NCI-H69 (cell line): ENCODE data around the gene LCN9.
"Not testable (repeated sequence)": the region's sequence is repeated elsewhere in the genome, so short reads cannot be mapped to it uniquely, and the experiment has no call there.

Source experiments
- DNase-seq: peaks from one replicate; lab custom pipeline; 2025; lab: John Stamatoyannopoulos, UW

LCN9 gene

GRCh38 chr9:135671591-135672041, 8.5 kb downstream of the LCN9 start:
- no peak for DNase-seq

GRCh38 chr9:135672786-135673185, 9.7 kb downstream of the LCN9 start:
- not testable (repeated sequence) for DNase-seq

- no peak for DNase-seq
Observed at GRCh38 chr9:135673941-135674340, 10.8 kb downstream of the LCN9 start.

GRCh38 chr9:135674977-135675376, 11.9 kb downstream of the LCN9 start:
- no peak for DNase-seq

GRCh38 chr9:135676891-135677290, 13.8 kb downstream of the LCN9 start:
- no peak for DNase-seq

GRCh38 chr9:135677641-135678168, 14.6 kb downstream of the LCN9 start:
- no peak for DNase-seq

- DNase-seq = no peak
Observed at GRCh38 chr9:135678236-135679017, 15.3 kb downstream of the LCN9 start.

- DNase-seq = no peak
Observed at GRCh38 chr9:135680056-135680455, 16.9 kb downstream of the LCN9 start.

- no peak for DNase-seq
Observed at GRCh38 chr9:135681161-135681560, 18.1 kb downstream of the LCN9 start.

DNA sequence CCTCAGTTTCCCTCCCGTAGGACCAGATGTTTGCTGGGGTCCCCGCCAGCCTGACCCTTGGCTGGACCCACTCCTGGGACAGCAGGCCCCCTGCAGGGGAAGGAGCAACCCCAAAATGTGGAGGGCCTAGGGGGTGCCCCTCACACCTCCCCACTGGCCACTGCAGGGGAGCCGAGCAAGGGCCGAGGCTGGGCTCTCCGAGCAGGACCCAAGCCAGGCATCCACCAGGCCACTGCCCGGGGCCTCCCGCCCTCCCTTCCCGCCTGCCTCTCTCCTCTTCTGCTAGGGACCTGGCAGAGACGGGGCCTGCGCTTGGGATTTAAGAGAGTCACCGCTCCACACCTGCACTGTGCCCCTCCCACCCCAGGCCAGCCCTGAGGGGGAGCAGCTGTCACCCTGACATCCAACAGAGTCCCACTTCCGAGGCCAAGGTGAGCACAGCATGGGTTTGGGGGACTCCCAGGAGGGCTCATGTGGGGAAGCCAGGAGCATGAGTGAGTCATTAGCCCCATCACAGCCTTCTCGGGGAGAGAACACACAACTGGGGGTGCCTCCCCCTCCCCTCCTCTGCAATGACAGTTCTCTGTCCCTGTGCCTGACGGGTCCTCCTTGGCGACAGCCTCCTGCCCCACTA, 20.4 kb downstream of the LCN9 start:
- DNase-seq = peak; percentile 24

GRCh38 chr9:135684691-135685090, 21.6 kb downstream of the LCN9 start:
- no peak for DNase-seq

DNA sequence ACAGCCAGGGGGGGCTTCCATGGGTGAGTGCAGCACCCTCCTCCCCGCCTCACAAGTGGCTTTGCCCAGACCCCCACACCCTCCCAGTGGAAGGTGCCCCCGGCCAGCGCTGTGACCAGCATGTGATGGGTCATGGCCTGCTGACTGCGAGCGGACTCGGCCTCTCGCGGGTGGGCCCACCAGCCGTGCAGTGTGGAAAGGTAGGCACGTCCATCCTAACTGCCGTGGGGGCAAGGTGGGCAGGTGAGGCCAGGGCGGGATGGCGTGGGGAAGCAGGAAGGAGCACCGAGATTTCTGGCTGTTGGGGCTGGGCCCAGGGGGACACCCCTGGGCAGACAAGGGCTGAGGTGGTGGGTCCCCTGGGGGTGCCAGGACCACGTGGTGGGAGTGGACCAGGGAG, 24.1 kb downstream of the LCN9 start:
- DNase-seq = no peak

GRCh38 chr9:135689011-135689410, 25.9 kb downstream of the LCN9 start:
- no peak for DNase-seq

GRCh38 chr9:135690836-135691570, 27.9 kb downstream of the LCN9 start:
- DNase-seq = no peak

- DNase-seq = no peak
Observed at GRCh38 chr9:135692410-135692809, 29.3 kb downstream of the LCN9 start.

- DNase-seq = peak; percentile 13
Observed at GRCh38 chr9:135693265-135693664, 30.2 kb downstream of the LCN9 start.

GRCh38 chr9:135693771-135694170, 30.7 kb downstream of the LCN9 start:
- no peak for DNase-seq

GRCh38 chr9:135694414-135694813, 31.3 kb downstream of the LCN9 start:
- DNase-seq = no peak

GRCh38 chr9:135695036-135695435, 31.9 kb downstream of the LCN9 start:
- DNase-seq = no peak

GRCh38 chr9:135695642-135696041, 32.5 kb downstream of the LCN9 start:
- DNase-seq = peak; percentile 62

GRCh38 chr9:135696446-135696845, 33.3 kb downstream of the LCN9 start:
- DNase-seq = no peak

GRCh38 chr9:135697226-135697625, 34.1 kb downstream of the LCN9 start:
- DNase-seq = no peak

DNA sequence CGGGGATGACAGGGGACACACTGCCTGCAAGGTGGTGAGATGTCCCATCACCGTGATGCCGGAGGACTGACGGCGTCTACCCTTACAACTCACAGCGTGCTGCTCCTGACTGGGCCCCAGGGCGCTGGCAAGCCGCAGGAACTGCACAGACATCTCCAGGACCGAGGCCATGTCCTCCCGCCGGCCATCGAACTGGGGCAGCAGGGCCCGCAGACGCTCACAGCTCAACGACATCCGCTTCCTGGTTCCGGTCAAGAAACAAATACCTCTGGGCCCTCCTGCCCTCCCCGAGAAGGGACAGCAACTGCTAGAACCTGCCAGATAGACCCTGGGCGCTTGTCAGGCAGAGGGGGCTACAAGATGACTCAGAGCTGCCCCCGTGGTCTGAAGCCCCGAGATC, 35.1 kb downstream of the LCN9 start:
- no peak for DNase-seq
